KOPT-K1 (cell line): Measurements from ENCODE around the gene MYORG.

Experiments used
- H3K27ac ChIP-seq: fragments of 200-600 bp; sonication (generic); 2 replicates; pipeline ENCODE4 v1.5.1; 2016; ENCODE audit warnings: antibody characterized with exemption, mild to moderate bottlenecking, low read depth, low read length; ENCODE audit not compliant: poor library complexity, severe bottlenecking
- H3K36me3 ChIP-seq: fragments of 200-600 bp; sonication (generic); 2 replicates; pipeline ENCODE4 v1.5.1; 2017; ENCODE audit warnings: antibody characterized with exemption, mild to moderate bottlenecking, low read length, moderate library complexity; ENCODE audit not compliant: insufficient read depth
- H3K9me3 ChIP-seq: fragments of 200-600 bp; sonication (generic); 2 replicates; pipeline ENCODE4 v1.5.1; 2017; ENCODE audit warnings: antibody characterized with exemption, low read length, mild to moderate bottlenecking; ENCODE audit not compliant: insufficient read depth, poor library complexity, severe bottlenecking

The MYORG gene

GRCh38 chr9:34376596-34377403 lies at the start of gene MYORG:
Gene MYORG (minus strand): TSS chr9:34376898. CDS start chr9:34372943, 3,955 bp downstream.
- H3K36me3 ChIP-seq: 0 out of 2 replicates have a peak, but pooled peaks cover 2% of the 10 kb centered on the region
- peak within 1 kb of the TSS; percentile 41 for H3K27ac ChIP-seq
- H3K9me3 ChIP-seq: peaks cover 5% of the 10 kb centered on the region

GRCh38 chr9:34419716-34420504 lies 43.2 kb upstream of the MYORG start:
- Histone ChIP-seq H3K9me3 (no peaks in the 10 kb centered on the region), H3K27ac (no peak overlapping the region), H3K36me3 (no peaks in the 10 kb centered on the region)

GRCh38 chr9:34417734-34418133 lies 41.0 kb upstream of the MYORG start:
- Histone ChIP-seq H3K27ac (no peak overlapping the region), H3K36me3 (no peaks in the 10 kb centered on the region), H3K9me3 (no peaks in the 10 kb centered on the region)

GRCh38 chr9:34413231-34413852 lies 36.6 kb upstream of the MYORG start:
- H3K27ac ChIP-seq: no peak overlapping the region
- no peaks in the 10 kb centered on the region for H3K36me3 ChIP-seq
- H3K9me3 ChIP-seq: no peaks in the 10 kb centered on the region

GRCh38 chr9:34412336-34412735 lies 35.6 kb upstream of the MYORG start:
- Histone ChIP-seq H3K27ac (no peak overlapping the region), H3K9me3 (no peaks in the 10 kb centered on the region), H3K36me3 (no peaks in the 10 kb centered on the region)

GRCh38 chr9:34409154-34409553 lies 32.5 kb upstream of the MYORG start:
- H3K9me3 ChIP-seq: no peaks in the 10 kb centered on the region
- no peaks in the 10 kb centered on the region for H3K36me3 ChIP-seq
- H3K27ac ChIP-seq: no peak overlapping the region

GRCh38 chr9:34408173-34408572 lies 31.5 kb upstream of the MYORG start:
- no peaks in the 10 kb centered on the region for H3K9me3 ChIP-seq
- H3K36me3 ChIP-seq: no peaks in the 10 kb centered on the region
- H3K27ac ChIP-seq: no peak overlapping the region

GRCh38 chr9:34406219-34406618 lies 29.5 kb upstream of the MYORG start:
- no peaks in the 10 kb centered on the region for H3K36me3 ChIP-seq
- no peak overlapping the region for H3K27ac ChIP-seq
- H3K9me3 ChIP-seq: no peaks in the 10 kb centered on the region

GRCh38 chr9:34405719-34406118 lies 29.0 kb upstream of the MYORG start:
- no peaks in the 10 kb centered on the region for H3K9me3 ChIP-seq
- H3K36me3 ChIP-seq: no peaks in the 10 kb centered on the region
- no peak overlapping the region for H3K27ac ChIP-seq

- no peaks in the 10 kb centered on the region for H3K36me3 ChIP-seq
- no peaks in the 10 kb centered on the region for H3K9me3 ChIP-seq
- no peak overlapping the region for H3K27ac ChIP-seq
These were observed 27.1 kb upstream of the MYORG start for GRCh38 chr9:34403554-34404380.

GRCh38 chr9:34400686-34401602 lies 24.2 kb upstream of the MYORG start:
- no peaks in the 10 kb centered on the region for H3K36me3 ChIP-seq
- H3K9me3 ChIP-seq: no peaks in the 10 kb centered on the region
- no peak overlapping the region for H3K27ac ChIP-seq

GRCh38 chr9:34400275-34400674 lies 23.6 kb upstream of the MYORG start:
- no peak overlapping the region for H3K27ac ChIP-seq
- no peaks in the 10 kb centered on the region for H3K36me3 ChIP-seq
- no peaks in the 10 kb centered on the region for H3K9me3 ChIP-seq

- Histone ChIP-seq H3K27ac (no peak overlapping the region), H3K36me3 (no peaks in the 10 kb centered on the region), H3K9me3 (no peaks in the 10 kb centered on the region)
These were observed 23.0 kb upstream of the MYORG start for GRCh38 chr9:34399729-34400128.

GRCh38 chr9:34398875-34399274 lies 22.2 kb upstream of the MYORG start:
- no peak overlapping the region for H3K27ac ChIP-seq
- H3K36me3 ChIP-seq: no peaks in the 10 kb centered on the region
- no peaks in the 10 kb centered on the region for H3K9me3 ChIP-seq
